TTC549 (cell line): ENCODE results near the gene HPSE2.
"Not testable (repeated sequence)": the region's sequence is repeated elsewhere in the genome, so short reads cannot be mapped to it uniquely, and the experiment has no call there.

Source experiments
- FAIRE-seq: peaks from 2 replicates; lab custom pipeline; 2012; peaks lifted over from hg19 to GRCh38; lab: Jason Lieb, UNC

HPSE2 gene

DNA sequence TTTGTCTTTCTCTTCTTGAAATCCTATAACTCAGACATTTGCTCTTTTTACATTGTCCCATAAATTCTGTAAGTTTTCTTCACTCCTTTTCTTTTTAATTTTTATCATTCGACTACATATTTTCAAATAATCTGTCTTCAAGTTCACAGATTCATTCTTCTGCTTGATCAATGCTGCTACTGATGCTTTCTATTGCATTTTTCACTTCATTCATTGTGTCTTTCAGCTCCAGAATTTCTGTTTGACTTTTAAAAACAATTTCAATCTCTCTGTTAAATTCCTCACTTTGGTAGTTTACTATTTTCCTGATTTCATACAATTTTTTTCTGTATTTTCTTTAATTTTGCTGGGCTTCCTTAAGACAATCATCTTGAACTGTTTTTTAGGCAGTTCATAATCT, 230.4 kb downstream of the HPSE2 start:
- no peak for FAIRE-seq

DNA sequence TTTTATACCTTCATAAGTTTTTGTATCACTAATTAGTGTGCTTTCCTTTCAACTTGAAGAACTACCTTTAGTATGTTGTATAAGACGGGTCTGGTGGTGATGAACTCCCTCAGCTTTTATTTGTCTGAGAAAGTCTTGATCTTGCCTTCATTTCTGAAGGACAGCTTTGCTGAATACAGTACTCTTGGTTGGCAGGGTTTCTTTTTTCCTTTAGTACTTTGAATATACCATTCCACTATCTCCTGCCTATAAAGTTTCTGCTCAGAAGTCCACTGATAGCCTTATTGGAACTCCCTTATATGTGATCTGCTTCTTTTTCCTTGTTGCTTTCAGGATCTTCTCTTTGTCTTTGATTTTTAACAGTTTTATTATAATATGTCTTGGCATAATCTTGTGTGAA, 230.9 kb downstream of the HPSE2 start:
- FAIRE-seq = no peak

DNA sequence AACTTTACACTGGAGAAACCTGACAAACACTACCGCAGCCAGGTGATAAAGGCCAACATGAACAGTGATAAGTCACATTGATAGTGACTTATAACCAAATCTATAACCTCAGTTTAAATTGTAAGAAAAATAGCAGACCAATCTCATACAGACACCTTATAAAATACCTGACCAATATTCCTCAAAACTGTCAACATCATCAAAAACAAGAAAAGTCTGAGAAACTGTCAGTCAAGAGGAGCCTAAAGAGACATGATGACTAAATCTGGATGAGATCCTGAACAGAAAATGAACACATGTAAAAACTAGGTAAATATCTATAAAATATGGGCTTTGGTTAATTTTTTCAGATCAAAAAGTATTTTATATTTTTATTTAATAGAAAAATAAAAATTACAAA, 233.3 kb downstream of the HPSE2 start:
- no peak for FAIRE-seq

DNA sequence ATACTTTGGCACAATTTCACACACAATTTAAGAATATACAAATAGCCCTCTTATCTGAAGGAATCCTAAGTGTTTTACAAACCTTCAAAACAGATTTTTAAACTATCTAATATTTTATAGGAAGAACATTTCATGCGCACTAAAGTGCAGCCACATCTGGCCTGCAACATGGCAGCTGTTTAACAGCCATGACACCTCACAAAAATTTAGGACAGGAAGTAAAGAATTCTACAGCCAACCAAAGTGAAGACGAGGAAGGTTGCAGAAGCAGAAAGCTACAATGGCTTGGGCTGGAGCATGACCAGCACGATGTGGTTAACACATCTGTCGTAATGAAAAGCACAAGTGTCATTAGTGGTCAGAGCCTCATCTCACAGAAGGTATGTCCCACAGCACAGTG, 238.1 kb downstream of the HPSE2 start:
- no peak for FAIRE-seq

DNA sequence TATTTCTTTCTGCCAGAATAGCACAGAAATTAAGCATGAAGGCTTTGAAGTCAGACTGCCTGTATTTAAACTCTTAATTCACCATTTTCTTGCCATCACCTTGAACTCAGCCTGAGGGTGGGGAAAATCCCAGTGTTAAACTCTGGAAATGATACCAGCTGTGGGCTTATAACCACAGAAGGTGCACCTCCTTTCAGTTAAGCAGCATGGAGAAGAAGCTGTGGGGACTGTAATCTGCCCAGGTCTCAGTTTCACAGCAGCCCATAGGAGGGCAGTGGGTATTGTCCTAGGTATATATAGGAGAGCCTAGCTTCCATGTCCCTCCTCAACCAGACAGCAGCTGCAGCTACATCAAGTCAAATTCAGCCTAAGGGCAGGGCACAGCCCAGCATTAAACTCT, 241.6 kb downstream of the HPSE2 start:
- FAIRE-seq = no peak

DNA sequence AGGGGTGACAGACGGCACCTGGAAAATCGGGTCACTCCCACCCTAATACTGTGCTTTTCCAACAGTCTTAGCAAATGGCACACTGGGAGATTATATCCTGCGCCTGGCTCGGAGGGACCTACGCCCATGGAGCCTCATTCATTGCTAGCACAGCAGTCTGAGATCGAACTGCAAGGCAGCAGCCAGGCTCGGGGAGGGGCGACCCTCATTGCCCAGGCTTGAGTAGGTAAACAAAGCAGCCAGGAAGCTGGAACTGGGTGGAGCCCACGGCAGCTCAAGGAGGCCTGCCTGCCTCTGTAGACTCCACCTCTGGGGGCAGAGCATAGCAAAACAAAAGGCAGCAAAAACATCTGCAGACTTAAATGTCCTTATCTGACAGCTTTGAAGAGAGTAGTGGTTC, 251.9 kb downstream of the HPSE2 start:
- not testable (repeated sequence) for FAIRE-seq

DNA sequence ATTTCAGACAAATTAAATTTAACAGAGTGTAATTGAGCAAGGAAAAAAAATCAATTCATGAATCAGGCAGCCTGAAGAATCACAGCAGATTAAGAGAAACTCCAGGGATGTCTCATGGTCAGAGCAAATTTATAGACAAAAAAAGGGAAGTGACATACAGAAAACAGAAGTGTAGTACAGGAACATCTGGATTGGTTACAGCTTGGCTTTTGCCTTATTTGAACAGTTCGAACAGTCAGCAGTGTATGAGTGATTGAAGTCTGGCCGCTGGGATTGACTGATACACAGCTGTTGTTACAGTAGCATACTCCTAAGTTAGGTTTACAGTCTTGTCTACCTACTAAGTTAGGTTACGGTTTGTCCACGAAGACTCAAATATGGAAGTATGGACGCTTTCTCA, 255.3 kb downstream of the HPSE2 start:
- no peak for FAIRE-seq

DNA sequence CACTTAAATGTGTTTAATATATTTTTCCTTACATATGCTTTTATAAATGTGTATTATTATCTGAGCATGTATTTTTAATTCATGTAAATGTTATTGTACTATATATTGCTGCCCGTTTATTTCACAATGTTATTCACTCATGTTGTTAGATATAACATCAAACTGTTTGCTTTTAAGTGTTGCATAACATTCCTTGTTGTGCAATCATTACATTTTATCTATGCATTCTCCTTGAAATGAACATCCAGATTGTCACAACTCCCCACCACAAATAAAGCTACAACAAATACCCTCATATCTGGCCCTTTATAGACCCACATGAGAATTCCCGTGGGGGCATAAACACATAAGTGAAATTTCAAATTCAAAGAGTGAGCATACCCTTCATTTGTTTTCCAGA, 264.2 kb downstream of the HPSE2 start:
- FAIRE-seq = no peak

DNA sequence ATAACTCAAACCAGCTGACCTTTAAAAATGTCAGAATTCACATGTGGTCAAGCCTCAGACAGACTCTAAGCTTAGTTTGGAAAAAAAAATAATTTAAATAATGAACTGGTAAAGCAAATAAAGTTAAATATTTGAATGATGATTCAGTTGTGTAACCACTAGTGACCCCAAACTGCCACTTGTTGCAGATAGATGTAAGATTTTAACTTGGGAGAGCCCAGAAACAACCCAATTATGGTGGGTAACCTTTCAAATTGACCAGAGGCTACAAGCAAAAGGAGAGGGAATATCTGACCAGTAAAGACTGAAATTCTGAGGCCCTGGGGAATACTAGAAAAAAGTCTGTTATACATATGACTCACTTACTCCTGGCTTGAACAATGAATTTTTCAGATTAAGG, 268.1 kb downstream of the HPSE2 start:
- no peak for FAIRE-seq

DNA sequence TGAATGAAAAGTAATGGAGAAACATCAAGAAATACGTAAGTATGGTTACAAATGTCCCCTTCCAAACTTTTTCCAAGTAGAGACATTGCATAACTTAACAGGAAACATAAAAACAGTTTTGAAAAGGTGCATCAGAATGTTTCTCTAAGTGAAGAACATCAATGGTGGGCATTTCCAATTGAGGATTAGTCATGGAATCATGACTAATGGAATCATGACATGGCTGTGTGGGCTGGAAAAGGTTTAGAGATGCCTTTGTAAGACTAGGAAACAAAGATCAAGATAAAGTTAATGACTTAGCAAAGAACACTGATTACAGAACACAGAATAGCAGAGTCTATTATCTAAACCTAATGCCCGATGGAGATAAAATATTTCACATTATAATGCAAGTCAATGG, 272.0 kb downstream of the HPSE2 start:
- no peak for FAIRE-seq

DNA sequence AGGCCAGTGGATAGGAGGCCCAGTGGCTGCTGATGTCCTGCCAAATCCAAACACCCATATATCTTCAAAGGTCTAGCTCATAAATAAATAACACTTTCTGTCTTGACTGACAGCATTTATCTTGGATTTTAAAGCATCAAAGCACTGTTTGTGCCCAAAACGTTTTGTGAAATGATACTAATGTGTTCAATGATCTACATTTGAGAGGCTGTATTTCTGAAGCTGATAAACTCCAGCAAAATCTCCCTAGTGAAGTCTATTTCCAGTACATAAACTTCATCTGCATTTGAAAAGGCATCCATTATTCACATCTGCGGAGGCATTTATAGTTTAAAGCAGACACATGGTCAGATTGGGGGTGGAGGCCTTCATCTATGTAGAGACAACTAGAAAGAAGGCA, 276.3 kb downstream of the HPSE2 start:
- no peak for FAIRE-seq

DNA sequence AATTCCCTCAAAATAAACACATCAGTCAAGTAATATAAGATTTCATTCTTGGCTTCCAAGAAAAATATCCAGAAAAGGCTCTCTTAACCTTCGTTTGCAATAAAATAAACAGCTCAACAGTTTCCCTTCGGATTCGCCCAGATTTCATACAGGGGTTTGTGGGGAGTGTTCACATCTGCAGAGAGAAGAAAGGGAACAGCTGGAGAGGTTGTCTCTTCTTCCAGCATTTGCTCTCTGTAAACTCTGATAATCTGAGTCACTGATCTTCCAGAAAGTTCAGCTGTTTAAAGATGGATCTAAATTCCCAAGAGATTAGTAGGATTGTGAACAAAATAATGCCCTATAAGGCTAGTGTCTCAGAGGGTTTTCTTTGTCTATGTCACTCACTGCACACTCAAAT, 277.9 kb downstream of the HPSE2 start:
- no peak for FAIRE-seq

DNA sequence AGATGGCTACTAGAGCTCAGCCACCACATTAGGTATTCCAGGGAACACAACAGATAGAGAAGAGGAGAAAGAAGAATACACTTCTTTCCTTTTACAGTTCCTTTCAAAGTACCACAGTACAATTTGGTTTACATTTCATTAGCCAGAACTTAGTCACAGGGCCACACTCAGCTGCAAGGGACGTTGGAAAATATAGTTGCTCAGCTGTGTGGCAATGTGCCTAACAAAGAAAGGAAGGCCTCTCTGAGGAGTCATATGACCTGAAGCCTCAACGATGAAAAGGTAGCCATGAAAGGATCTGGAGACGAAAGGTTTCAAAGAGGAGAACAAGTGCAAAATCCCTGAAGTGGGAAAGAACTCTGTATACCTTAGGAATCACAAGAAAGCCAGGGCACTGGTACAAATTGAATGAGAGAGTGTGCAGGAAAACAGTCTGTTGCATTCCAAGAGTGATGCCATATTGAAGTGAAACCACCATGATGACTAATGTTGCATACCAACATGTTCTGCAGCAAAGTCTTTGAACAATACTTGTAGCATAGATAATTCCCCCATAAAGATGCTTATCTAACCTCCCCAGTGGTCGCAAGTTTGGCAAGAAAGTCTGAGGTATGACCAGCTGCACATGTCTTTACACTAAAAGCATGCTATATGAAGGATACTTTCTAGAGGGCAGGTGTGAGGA, 278.9 kb downstream of the HPSE2 start:
- no peak for FAIRE-seq

DNA sequence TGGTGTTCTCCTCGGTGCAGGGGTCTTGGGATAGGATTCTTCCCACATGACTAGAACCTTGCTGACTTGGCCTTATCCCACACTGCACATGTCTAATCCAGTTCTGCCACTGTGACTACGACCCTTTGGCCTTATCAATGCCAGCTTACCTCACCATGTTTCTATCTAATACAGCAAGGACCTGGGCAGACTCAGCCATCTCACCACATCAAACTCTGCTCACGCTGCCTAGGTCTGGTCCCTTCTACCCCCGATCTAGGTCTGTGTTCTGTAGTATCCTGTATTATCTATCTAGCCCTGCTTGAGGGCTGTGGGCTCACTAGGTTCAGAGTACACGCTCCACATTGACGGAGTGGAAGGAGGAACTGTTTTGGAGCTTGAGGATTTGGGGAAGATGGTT, 282.4 kb downstream of the HPSE2 start:
- no peak for FAIRE-seq

DNA sequence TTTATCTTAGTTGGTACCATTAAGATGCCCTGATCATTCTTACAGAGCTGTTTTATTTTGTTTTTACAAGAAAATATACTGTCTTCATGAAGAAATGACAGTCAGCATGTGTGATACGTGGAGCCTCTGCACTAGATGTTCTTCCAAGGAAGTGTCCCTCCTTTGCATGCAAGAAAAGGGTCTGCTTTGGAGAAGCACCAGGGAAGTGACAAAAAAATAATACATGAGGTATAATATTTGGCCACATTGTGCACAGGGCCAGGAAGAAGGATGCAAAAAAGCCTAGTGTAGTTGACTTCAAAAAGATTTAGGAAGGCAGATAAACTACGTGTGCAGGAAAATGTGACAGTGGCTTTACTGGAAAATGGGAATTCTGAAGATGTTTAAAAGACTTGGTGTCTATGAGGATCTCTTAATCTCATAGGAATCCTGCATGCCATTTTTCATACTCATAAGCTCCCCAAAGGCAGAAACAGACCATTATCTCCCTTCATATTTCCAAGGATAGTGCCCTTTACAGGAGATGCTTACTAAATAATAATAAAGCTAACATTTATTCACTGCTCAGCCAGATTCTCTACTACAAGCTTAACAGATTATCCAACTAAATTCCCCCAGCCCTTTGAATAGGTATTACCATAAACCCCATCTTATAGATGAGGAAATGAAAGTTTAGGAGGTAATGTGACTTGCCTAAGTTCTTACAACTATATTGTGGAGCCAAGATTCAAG, 284.2 kb downstream of the HPSE2 start:
- FAIRE-seq = no peak

DNA sequence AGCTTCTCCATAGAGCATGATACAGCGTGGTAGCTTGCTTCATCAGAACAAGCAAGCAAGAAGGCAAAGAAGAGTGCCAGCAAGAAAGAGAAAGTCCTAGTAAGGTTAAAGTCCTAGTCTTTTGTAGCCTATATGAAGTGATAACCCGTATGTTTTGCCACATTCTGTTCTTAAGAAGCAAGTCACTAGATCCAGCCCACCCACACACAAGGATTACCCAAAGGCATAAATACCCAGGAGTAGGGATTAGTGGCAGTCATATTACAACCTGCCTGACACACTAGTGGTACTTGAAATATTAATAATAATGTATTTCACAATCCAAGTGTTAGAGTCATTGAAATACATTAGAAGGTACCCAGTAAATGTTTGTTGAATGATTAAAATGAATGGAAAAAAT, 285.5 kb downstream of the HPSE2 start:
- FAIRE-seq = no peak

DNA sequence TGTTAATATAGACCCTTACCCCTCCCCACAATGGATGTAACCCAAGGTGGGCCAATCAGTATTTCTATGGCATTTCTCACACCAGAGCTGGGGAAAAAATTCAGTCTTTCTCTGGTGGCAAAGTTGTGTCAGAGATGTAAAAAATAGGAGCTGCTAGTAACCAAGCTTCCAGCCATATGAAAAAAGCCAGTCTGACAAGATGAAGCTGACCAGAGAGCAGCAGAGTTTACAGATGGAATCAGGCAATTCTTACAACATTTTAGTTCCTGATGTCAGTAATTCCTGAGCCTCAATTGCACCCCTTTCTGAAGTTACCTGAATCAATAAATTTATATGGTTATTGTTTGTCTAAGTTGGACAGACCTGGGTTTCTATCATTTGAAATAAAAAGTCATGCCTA, 286.3 kb downstream of the HPSE2 start:
- FAIRE-seq = no peak

DNA sequence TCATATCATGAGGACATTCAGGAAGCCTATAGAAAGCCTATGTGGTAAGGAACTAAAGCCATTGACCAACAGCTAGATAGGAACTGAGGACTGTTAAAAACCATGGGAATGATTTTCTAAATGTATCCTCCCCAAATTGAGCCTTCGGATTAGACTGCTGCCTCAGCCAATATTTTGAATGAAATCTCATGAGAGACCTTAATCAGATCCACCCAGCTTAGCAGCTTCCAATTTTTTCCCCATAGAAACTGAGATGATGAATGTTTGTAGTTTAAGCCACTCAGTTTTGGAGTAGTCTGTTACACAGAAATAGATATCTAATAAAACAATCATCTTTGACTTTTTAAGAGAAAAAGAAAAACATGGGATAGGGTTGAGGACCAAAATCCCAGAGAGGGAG, 292.0 kb downstream of the HPSE2 start:
- FAIRE-seq = no peak

DNA sequence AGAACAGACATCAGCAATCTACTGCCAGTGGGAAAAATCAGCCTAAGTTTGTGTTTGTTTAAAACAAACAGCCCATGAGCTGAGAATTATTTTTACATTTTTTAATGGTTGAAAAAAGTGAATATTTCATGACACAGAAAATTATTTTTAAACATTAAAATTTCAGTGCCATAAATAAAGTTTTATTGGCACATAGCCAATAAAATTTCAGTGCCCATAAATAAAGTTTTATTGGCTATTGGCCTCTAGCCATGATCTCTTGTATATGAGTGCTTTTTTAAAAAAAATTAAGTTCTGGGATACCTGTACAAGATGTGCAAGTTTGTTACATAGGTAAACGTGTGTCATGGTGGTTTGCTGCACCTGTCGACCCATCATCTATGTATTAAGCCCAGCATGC, 305.9 kb downstream of the HPSE2 start:
- FAIRE-seq = no peak

DNA sequence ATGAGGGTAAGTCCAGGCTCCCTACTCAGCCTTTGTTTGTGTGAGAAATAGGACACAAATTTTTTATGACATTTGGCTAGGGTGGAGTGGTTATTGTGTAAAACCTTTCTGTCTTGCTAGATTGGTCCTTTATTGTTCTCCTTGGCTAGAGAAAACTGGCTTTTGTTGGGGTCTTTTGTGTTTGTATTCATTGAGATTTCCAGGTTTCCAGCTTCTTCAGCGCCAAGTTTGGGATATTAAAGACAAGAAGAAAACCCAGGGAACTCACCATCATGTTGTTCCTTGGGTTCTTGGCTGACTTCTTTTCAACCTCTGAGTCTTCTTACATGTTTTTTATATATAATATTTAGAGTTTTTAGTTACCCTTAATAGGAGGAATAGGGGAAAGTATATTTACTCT, 310.0 kb downstream of the HPSE2 start:
- no peak for FAIRE-seq

DNA sequence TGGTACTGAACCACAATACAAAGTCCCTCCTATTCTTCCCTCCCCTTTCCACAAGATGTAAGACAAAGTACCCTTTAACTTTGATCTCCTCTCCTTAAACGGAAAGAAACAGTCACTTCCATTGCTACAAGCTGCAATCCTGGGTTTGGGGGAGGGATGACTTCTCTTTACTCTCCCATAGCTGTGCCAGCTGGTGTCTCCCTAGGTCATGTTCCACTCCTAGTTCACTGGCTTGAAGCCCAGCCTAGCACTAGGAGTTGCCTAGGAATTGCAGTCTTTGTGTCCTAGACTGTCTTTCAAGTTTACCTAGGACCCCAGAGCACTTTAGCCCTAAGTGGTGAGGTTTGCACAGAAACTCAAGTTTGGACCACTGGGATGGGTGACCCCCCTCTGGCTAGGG, 311.1 kb downstream of the HPSE2 start:
- no peak for FAIRE-seq

DNA sequence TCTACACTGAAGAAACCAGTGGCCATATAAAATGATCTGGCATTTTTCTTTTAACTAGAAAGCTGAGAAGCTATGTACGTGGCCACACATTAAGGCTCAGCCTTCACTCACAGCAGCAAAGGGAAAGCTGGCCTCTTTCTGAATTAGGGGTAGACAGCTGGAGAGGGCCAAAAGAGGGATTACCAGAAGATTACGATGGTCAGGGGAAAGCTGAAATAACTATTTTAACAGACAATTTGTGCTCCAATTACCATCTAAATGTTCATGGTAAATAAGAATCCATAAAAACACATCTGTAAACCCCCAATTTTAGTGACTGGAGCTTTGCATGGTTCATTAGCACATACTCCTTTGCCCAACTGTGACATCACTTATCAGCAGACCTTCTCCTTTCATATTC, 314.3 kb downstream of the HPSE2 start:
- FAIRE-seq = no peak

DNA sequence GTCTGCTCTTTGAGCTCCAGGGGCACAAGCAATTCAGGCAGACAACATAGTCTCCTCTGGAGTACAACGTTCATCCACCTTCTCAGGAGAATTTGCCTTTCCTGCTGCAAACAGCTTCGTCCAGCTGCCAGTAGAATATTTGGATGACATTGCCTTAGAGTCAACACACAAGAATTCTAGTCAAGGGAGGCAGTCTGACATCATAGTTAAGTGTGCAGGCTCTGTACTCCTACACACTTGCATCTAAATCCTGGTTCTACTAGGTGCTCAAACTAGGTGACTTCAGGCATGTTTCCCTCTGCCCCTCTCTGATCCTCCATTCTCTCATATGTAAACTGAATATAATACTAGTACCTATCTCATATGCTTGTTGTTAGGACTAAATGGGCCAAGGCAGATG, 314.8 kb downstream of the HPSE2 start:
- FAIRE-seq = no peak

DNA sequence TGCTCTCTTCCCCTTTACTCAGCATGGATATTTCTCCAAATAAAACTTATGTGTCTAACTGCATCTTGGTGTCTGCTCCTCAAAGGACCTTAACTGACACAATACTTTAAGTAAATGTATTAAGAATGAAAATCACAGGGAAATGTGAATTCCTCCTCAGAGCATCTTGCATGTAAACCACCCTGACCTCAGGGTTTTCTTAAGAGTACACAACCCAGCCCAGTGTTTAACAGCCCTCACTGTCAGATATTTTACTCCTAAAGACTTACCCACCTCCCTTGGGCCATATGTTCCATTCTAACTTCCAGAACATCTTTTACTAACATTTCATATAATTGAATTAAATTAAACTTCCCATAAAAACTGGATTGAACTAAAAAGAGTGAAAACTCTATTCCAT, 315.3 kb downstream of the HPSE2 start:
- FAIRE-seq = no peak
